B cell (primary cell): Measurements from ENCODE around the gene HPS5. TPM values are rescaled to one million over a fixed set of nuclear protein-coding genes. Genes with fewer than 3 reads are reported as not detected.

Source experiments
- ATAC-seq: fragments of 200-7000 bp; cut with Tn5 transposase; one replicate; pipeline ENCODE4 v1.10.0; 2021; ENCODE audit warnings: low read depth, mild to moderate bottlenecking, moderate number of reproducible peaks, moderate library complexity
- CTCF ChIA-PET: fragments of 350-600 bp; sonication (Branson Sonifier 250); formaldehyde crosslinking; loops from one replicate; lab custom pipeline; 2021; ENCODE audit warnings: antibody characterized with exemption, inconsistent platforms; lab: Charles Lee
- POLR2A ChIA-PET: fragments of 350-600 bp; sonication (Branson Sonifier 250); formaldehyde crosslinking; loops from one replicate; lab custom pipeline; 2021; ENCODE audit warnings: antibody characterized with exemption; lab: Charles Lee
- DNase-seq: peaks from one replicate; pipeline ENCODE4 v3.0.0; 2013
- H2AFZ ChIP-seq: 2 replicates; pipeline ENCODE4 v1.6.1; 2012; ENCODE audit warnings: mild to moderate bottlenecking, low read depth, low read length; ENCODE audit not compliant: insufficient read depth, poor library complexity, severe bottlenecking
- H3K27ac ChIP-seq, 2 donors: 1 replicate in 1 of 2; 2 replicates in 1 of 2; pipeline ENCODE4 v1.5.1; 2012 to 2013; ENCODE audit warnings: low read length in 2 of 2, mild to moderate bottlenecking in 2 of 2, moderate library complexity in 1 of 2
- H3K27me3 ChIP-seq, 4 experiments: fragments of 200-600 bp in 1 of 4; sonication (generic) in 1 of 4; replicated peaks in 1 of 4; 1 replicate in 2 of 4; 2 replicates in 2 of 4; pipeline versions ENCODE4 v1.6.1 to v1.7.0; 2013 to 2016; ENCODE audit warnings: low read length in 3 of 4, mild to moderate bottlenecking in 2 of 4, mixed read lengths in 1 of 4, moderate library complexity in 1 of 4; ENCODE audit not compliant: insufficient read depth in 4 of 4, control insufficient read depth in 3 of 4; ENCODE audit errors: control extremely low read depth in 1 of 4
- H3K36me3 ChIP-seq, 2 experiments: replicated peaks in 1 of 2; 1 replicate in 1 of 2; 2 replicates in 1 of 2; pipeline versions ENCODE4 v1.6.1 to v1.7.1; 2013; ENCODE audit warnings: low read length in 1 of 2; ENCODE audit not compliant: insufficient read depth in 2 of 2, control insufficient read depth in 1 of 2; ENCODE audit errors: control extremely low read depth in 1 of 2, extremely low read depth in 1 of 2
- H3K4me1 ChIP-seq, 2 donors: fragments of 200-600 bp in 1 of 2; sonication (generic) in 1 of 2; 1 replicate in 1 of 2; 2 replicates in 1 of 2; pipeline versions ENCODE4 v1.5.1 to v1.6.1; 2013 to 2017; ENCODE audit warnings: low read length in 2 of 2; ENCODE audit not compliant: control insufficient read depth in 2 of 2, insufficient read depth in 2 of 2
- H3K4me2 ChIP-seq: replicated peaks from 2 replicates; pipeline ENCODE3; 2012; ENCODE audit warnings: mild to moderate bottlenecking, low read depth, low read length; ENCODE audit not compliant: poor library complexity, severe bottlenecking
- H3K4me3 ChIP-seq, 5 experiments: fragments of 200-600 bp in 1 of 5; sonication (generic) in 1 of 5; 1 replicate in 3 of 5; 2 replicates in 2 of 5; pipeline versions ENCODE4 v1.5.1 to v1.7.0; 2011 to 2016; ENCODE audit warnings: low read length in 4 of 5, mild to moderate bottlenecking in 4 of 5, low read depth in 2 of 5, control low read depth in 1 of 5, moderate library complexity in 1 of 5; ENCODE audit not compliant: insufficient read depth in 1 of 5; ENCODE audit errors: control extremely low read depth in 1 of 5, extremely low read depth in 1 of 5
- H3K79me2 ChIP-seq: fragments of 200-600 bp; sonication (generic); one replicate; pipeline ENCODE4 v1.6.0; 2016; ENCODE audit warnings: low read length; ENCODE audit not compliant: control insufficient read depth, insufficient read depth
- H3K9ac ChIP-seq: fragments of 200-600 bp; sonication (generic); 2 replicates; pipeline ENCODE4 v1.6.1; 2017; ENCODE audit warnings: mild to moderate bottlenecking, low read length, moderate library complexity
- H3K9me3 ChIP-seq, 3 donors: one replicate each; pipeline versions ENCODE4 v1.6.1 to v1.7.1; 2013; ENCODE audit warnings: low read length in 2 of 3; ENCODE audit not compliant: control insufficient read depth in 2 of 3, insufficient read depth in 1 of 3; ENCODE audit errors: control extremely low read depth in 1 of 3
- H4K20me1 ChIP-seq: 2 replicates; pipeline ENCODE4 v1.6.0; 2012; ENCODE audit warnings: mild to moderate bottlenecking, low read length; ENCODE audit not compliant: insufficient read depth, control insufficient read depth, poor library complexity, severe bottlenecking
- H3K27ac Mint-ChIP-seq: one replicate; pipeline ENCODE4 v1.8.0; 2021; ENCODE audit warnings: mixed read lengths
- H3K27me3 Mint-ChIP-seq: one replicate; pipeline ENCODE4 v1.8.0; 2021; ENCODE audit warnings: mixed read lengths
- H3K4me1 Mint-ChIP-seq: one replicate; pipeline ENCODE4 v1.8.0; 2021; ENCODE audit warnings: mixed read lengths
- H3K4me3 Mint-ChIP-seq: one replicate; pipeline ENCODE4 v1.8.0; 2021; ENCODE audit warnings: mixed read lengths
- H3K9me3 Mint-ChIP-seq: one replicate; pipeline ENCODE4 v1.8.0; 2022; ENCODE audit warnings: mixed read lengths; ENCODE audit not compliant: insufficient read depth
- EZH2 ChIP-seq: IDR thresholded peaks from 2 replicates; pipeline ENCODE4 v1.6.1; 2012; ENCODE audit warnings: borderline replicate concordance, low read depth, mild to moderate bottlenecking, moderate library complexity, low read length; ENCODE audit not compliant: insufficient read depth, poor library complexity, severe bottlenecking
- WGBS: methylation state at CpG from one replicate; pipeline ENCODE4 v1.1.5; 2013; ENCODE audit warnings: missing lambda C conversion rate; ENCODE audit not compliant: insufficient coverage; 5-methylcytosine and 5-hydroxymethylcytosine counted together
- intact Hi-C: fragments of 100-400 bp; cut with micrococcal nuclease; formaldehyde crosslinking; loops from one replicate; pipeline ENCODE4 v1.10.0; 2022
- polyA plus RNA-seq: library from polyadenylated mRNA; depleted of rRNA; stranded (reverse); fragments of >200 nt; gene quantifications from 2 replicates; pipeline ENCODE4 v1.2.3, GENCODE V29; 2012
- total RNA-seq, 2 donors: library from RNA; stranded (reverse); fragments of 120-200 nt in 1 of 2; gene quantifications; 1 replicate in 1 of 2; 2 replicates in 1 of 2; pipeline versions ENCODE4 v1.2.3 to v1.2.4, GENCODE V29; 2013 to 2022
- TF ChIP-seq, protein P1 (sequence below): fragments of 200-600 bp; IDR thresholded peaks from one replicate; pipeline ENCODE4 v1.8.0; 2022; ENCODE audit warnings: antibody characterized with exemption, mild to moderate bottlenecking

The HPS5 gene
- total and polyA plus RNA-seq, 2 donors (not counting 1 experiment from before 2014, with no cell fraction given): 15.2 to 31.3 TPM

DNA sequence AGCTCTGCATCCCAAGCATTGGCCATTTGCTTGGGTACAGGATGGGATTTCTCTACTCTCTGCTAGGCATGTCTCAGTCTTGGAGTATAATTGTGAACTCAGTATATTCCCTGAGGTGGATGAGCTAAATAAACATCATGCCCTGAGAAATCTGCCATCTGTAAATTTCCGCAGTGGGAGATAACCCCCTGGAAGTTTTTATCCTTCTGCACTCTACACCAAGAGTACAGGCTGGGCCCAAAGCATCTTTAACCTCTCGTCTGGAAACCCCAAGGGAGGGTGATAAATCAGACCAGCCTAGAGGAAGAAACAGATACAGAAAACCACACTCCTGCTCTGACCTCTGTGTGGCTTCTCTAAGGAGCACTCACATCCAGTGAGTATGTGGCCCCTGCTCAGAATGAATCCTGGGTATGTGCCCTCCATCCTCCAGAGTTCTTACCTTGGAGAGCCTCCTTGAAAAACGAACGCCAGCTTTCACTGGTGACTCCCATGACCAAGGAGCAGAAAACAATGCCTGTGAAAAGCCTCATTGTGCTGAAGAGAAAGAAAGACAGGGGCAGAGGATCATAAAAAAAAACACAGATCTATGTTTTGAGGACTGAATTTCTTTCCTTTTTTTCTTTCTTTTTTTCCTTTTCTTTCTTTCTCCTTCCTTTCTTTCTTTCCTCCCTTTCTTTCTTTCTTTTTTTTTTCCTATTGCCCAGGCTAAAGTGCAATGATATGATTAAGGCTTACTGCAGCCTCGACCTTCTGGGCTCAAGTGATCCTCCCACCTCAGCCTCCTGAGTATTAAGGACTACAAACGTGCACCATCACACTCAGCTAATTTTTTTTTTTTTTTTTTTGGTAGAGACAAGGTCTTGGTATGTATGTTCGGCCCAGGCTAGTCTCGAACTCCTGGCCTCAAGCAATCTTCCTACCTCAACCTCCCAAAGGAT is 86.3 kb downstream of the HPS5 start:
- no peaks in the 10 kb centered on the region for H3K36me3 ChIP-seq
- intact Hi-C loops: no loop called here
- no peak overlapping the region for H3K4me2 ChIP-seq
- H3K27me3 ChIP-seq: peaks cover 0 to 10% (median 7%) of the 10 kb centered on the region in 4 experiments
- H3K27ac Mint-ChIP-seq: no peak overlapping the region
- H3K27me3 Mint-ChIP-seq: peaks cover 28% of the 10 kb centered on the region
- no peak overlapping the region for H2AFZ ChIP-seq
- no peaks in the 10 kb centered on the region for H3K79me2 ChIP-seq
- no peaks in the 10 kb centered on the region for H3K4me1 Mint-ChIP-seq
- no peaks in the 10 kb centered on the region for H3K4me1 ChIP-seq
- ChIA-PET POLR2A (no interaction called here), CTCF (no interaction called here)
- no peak for ATAC-seq
- H3K4me3 Mint-ChIP-seq: no peak overlapping the region
- no peak for DNase-seq
- WGBS: 0% methylated on average over 1 of the region's 8 CpGs
- no peak overlapping the region for H3K27ac ChIP-seq
- H3K9me3 Mint-ChIP-seq: no peaks in the 10 kb centered on the region
- no peaks in the 10 kb centered on the region for H4K20me1 ChIP-seq
- no peak for TF ChIP-seq EZH2
- TF ChIP-seq, protein P1, sequence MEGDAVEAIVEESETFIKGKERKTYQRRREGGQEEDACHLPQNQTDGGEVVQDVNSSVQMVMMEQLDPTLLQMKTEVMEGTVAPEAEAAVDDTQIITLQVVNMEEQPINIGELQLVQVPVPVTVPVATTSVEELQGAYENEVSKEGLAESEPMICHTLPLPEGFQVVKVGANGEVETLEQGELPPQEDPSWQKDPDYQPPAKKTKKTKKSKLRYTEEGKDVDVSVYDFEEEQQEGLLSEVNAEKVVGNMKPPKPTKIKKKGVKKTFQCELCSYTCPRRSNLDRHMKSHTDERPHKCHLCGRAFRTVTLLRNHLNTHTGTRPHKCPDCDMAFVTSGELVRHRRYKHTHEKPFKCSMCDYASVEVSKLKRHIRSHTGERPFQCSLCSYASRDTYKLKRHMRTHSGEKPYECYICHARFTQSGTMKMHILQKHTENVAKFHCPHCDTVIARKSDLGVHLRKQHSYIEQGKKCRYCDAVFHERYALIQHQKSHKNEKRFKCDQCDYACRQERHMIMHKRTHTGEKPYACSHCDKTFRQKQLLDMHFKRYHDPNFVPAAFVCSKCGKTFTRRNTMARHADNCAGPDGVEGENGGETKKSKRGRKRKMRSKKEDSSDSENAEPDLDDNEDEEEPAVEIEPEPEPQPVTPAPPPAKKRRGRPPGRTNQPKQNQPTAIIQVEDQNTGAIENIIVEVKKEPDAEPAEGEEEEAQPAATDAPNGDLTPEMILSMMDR: no peak
- no peak overlapping the region for H3K9ac ChIP-seq
- no peak overlapping the region for H3K4me3 ChIP-seq
- H3K9me3 ChIP-seq: peaks cover 0 to 1% (median 0%) of the 10 kb centered on the region in 3 donors

DNA sequence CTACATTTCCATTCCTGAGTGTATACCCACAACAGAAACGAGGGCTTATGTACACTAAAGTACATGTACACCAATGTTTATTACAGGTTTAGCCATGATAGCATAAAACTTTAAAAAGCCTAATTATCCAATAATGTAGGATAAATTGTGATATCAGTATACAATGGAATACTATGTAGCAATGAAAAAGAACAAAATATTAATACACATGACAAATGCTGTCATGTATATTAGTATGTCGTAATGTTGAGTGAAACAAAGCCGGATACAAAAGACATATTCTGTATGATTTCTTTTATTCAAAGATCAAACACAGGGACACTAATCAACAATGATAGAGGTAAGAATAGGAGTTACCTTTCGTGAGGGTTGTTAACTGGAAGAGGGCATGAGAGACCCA is 88.0 kb downstream of the HPS5 start:
- Mint-ChIP-seq H3K27ac (no peak overlapping the region), H3K9me3 (no peaks in the 10 kb centered on the region), H3K4me3 (no peak overlapping the region), H3K4me1 (peaks cover 9% of the 10 kb centered on the region), H3K27me3 (peaks cover 17% of the 10 kb centered on the region)
- POLR2A ChIA-PET: interaction anchor here (0.5 kb wide), 1 partner anchor 157 kb away, joined by 8 read pairs; no protein-coding TSS in a partner anchor
- Histone ChIP-seq H3K4me1 (peaks cover 7 to 10% of the 10 kb centered on the region in 2 donors), H3K9me3 (peaks cover 0 to 2% (median 0%) of the 10 kb centered on the region in 3 donors), H4K20me1 (no peaks in the 10 kb centered on the region), H3K9ac (no peak overlapping the region), H3K36me3 (no peaks in the 10 kb centered on the region), H3K27me3 (peaks cover 0 to 3% (median 1%) of the 10 kb centered on the region in 4 experiments), H3K79me2 (no peaks in the 10 kb centered on the region), H3K4me3 (no peak overlapping the region), H3K27ac (no peak overlapping the region), H2AFZ (no peak overlapping the region), H3K4me2 (no peak overlapping the region)
- TF ChIP-seq EZH2: no peak
- TF ChIP-seq, protein P1: no peak
- intact Hi-C loops: no loop called here
- WGBS: no CpG with 5 or more reads among the region's 4 CpGs
- CTCF ChIA-PET: interaction anchor here (0.9 kb wide), 1 partner anchor 10 kb away, joined by 3 read pairs; no protein-coding TSS in a partner anchor
- no peak for DNase-seq
- no peak for ATAC-seq
